ENCODE results near the gene ESYT3. TPM values are rescaled to one million over a fixed set of nuclear protein-coding genes. Genes with fewer than 3 reads are reported as not detected.

ESYT3 gene
- total RNA-seq, 1 experiment from 2014 or later: 6.3 TPM

DNA sequence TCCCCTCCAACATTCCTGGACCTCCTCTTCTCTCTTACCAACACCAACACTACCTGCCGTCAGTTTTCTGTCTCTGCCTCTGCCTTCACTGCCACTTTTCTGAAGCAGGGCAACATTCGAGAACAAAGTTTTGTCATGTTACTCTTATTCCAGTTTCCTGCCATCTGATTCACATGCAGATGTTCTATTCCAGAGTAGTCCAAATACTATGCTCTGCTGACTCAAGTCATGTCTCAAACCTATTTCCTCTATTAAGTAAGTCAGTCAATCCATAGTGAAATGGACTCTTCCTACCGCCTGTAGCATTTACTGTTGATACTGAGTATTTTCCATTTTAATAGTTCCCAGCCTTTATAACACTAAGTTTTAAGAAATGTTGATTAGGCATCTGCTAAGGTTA, 43.4 kb downstream of the ESYT3 start:
- Histone ChIP-seq H2AK5ac (ENCODE audit: insufficient read length, low read length) (no peak overlapping the region), H2BK5ac (ENCODE audit: insufficient read length, low read length) (no peak overlapping the region), H4K91ac (ENCODE audit: insufficient read length, low read depth, low read length) (no peak overlapping the region), H3K9me3 (ENCODE audit: control insufficient read depth, low read depth, low read length) (no peaks in the 10 kb centered on the region), H3K4me1 (ENCODE audit: insufficient read depth, low read length) (no peaks in the 10 kb centered on the region), H3K4me2 (ENCODE audit: insufficient read depth, insufficient read length, low read length) (no peak overlapping the region), H3K27ac (ENCODE audit: insufficient read length, low read depth, low read length) (no peak overlapping the region), H2BK15ac (ENCODE audit: low read depth, low read length) (no peak overlapping the region), H4K20me1 (ENCODE audit: control insufficient read depth, insufficient read depth, insufficient read length) (no peaks in the 10 kb centered on the region), H3K4ac (ENCODE audit: low read depth, low read length) (no peak overlapping the region), H2BK12ac (ENCODE audit: insufficient read length, low read depth, low read length) (no peak overlapping the region), H2BK120ac (ENCODE audit: low read depth, low read length, poor library complexity, severe bottlenecking) (no peak overlapping the region), H3K23me2 (ENCODE audit: insufficient read length, low read depth, low read length, poor library complexity, severe bottlenecking) (no peaks in the 10 kb centered on the region), H4K8ac (replicated peaks; ENCODE audit: insufficient read length, low read depth, low read length) (no peak overlapping the region), H2AFZ (ENCODE audit: low read length) (no peak overlapping the region), H3K79me2 (ENCODE audit: insufficient read depth, low read length) (no peaks in the 10 kb centered on the region), H3K56ac (ENCODE audit: insufficient read length, low read depth, low read length) (no peak overlapping the region), H3K18ac (ENCODE audit: insufficient read length, low read depth, low read length) (no peak overlapping the region), H3K23ac (ENCODE audit: insufficient read length, low read depth, low read length) (no peak overlapping the region), H4K5ac (ENCODE audit: insufficient read length, low read depth, low read length) (no peak overlapping the region), H2BK20ac (ENCODE audit: low read depth, low read length, poor library complexity, severe bottlenecking) (no peak overlapping the region), H3K27me3 (ENCODE audit: insufficient read depth, low read length) (no peaks in the 10 kb centered on the region), H3K14ac (ENCODE audit: insufficient read depth, low read length) (no peak overlapping the region), H3K79me1 (ENCODE audit: insufficient read depth, low read depth, low read length, poor library complexity, severe bottlenecking) (no peaks in the 10 kb centered on the region), H3T11ph (ENCODE audit: low read length) (no peak overlapping the region), H3K9ac (ENCODE audit: extremely low read depth, insufficient read length, low read length) (no peak overlapping the region)
- H3K4me3 Mint-ChIP-seq: no peak overlapping the region
- TF ChIP-seq, protein P1, sequence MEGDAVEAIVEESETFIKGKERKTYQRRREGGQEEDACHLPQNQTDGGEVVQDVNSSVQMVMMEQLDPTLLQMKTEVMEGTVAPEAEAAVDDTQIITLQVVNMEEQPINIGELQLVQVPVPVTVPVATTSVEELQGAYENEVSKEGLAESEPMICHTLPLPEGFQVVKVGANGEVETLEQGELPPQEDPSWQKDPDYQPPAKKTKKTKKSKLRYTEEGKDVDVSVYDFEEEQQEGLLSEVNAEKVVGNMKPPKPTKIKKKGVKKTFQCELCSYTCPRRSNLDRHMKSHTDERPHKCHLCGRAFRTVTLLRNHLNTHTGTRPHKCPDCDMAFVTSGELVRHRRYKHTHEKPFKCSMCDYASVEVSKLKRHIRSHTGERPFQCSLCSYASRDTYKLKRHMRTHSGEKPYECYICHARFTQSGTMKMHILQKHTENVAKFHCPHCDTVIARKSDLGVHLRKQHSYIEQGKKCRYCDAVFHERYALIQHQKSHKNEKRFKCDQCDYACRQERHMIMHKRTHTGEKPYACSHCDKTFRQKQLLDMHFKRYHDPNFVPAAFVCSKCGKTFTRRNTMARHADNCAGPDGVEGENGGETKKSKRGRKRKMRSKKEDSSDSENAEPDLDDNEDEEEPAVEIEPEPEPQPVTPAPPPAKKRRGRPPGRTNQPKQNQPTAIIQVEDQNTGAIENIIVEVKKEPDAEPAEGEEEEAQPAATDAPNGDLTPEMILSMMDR (conservative IDR thresholded peaks at IDR 0.05): no peak
- H3K36me3 Mint-ChIP-seq (ENCODE audit: insufficient read depth in 1 of 3, low read depth in 3 of 3): peaks cover 0 to under 1% (median 0%) of the 10 kb centered on the region in 3 experiments; a peak in 3 of 7 replicates
- H3K4me1 Mint-ChIP-seq: peaks cover 0 to 5% of the 10 kb centered on the region in 2 experiments; a peak in 1 of 4 replicates
- H3K9me3 Mint-ChIP-seq: peaks cover 0 to 2% of the 10 kb centered on the region in 2 experiments; a peak in 1 of 5 replicates
- H3K27me3 Mint-ChIP-seq (ENCODE audit: low read depth): no peaks in the 10 kb centered on the region
- H3K27ac Mint-ChIP-seq: no peak overlapping the region
- no CpG with 5 or more reads among the region's 3 CpGs for WGBS (ENCODE audit: extremely low coverage, insufficient read length, low lambda C conversion rate)
- no peak for DNase-seq
